Upper lobe of left lung (tissue), 4 donors: Measurements from ENCODE around the gene SETD4.
"Not testable (repeated sequence)": the region's sequence is repeated elsewhere in the genome, so short reads cannot be mapped to it uniquely, and the experiment has no call there.

Experiments used
- EP300 ChIP-seq, 4 donors: sonication (generic); formaldehyde crosslinking; IDR thresholded peaks; one replicate each; pipeline ENCODE4 v1.5.1; 2017; ENCODE audit warnings: antibody characterized with exemption in 4 of 4, control low read depth in 2 of 4
- POLR2A ChIP-seq, 4 donors: fragments of 450-650 bp; IDR thresholded peaks; one replicate each; pipeline ENCODE4 v1.5.1; 2016 to 2017; ENCODE audit warnings: antibody characterized with exemption in 4 of 4, mild to moderate bottlenecking in 2 of 4
- POLR2AphosphoS5 ChIP-seq, 2 donors: sonication (generic); formaldehyde crosslinking; IDR thresholded peaks; one replicate each; pipeline ENCODE4 v1.5.1; 2017; ENCODE audit warnings: antibody characterized with exemption in 2 of 2
- TF ChIP-seq, protein P1 (sequence below), 6 experiments: fragments of 450-650 bp in 4 of 6; fragments of 200-600 bp in 2 of 6; sonication (generic) in 2 of 6; IDR thresholded peaks; one replicate each; pipeline ENCODE4 v1.5.1; 2016 to 2019; ENCODE audit warnings: antibody characterized with exemption in 6 of 6

GRCh38 chr21:36099695-36100211, 39.4 kb upstream of the SETD4 start:
- TF ChIP-seq, protein P1, sequence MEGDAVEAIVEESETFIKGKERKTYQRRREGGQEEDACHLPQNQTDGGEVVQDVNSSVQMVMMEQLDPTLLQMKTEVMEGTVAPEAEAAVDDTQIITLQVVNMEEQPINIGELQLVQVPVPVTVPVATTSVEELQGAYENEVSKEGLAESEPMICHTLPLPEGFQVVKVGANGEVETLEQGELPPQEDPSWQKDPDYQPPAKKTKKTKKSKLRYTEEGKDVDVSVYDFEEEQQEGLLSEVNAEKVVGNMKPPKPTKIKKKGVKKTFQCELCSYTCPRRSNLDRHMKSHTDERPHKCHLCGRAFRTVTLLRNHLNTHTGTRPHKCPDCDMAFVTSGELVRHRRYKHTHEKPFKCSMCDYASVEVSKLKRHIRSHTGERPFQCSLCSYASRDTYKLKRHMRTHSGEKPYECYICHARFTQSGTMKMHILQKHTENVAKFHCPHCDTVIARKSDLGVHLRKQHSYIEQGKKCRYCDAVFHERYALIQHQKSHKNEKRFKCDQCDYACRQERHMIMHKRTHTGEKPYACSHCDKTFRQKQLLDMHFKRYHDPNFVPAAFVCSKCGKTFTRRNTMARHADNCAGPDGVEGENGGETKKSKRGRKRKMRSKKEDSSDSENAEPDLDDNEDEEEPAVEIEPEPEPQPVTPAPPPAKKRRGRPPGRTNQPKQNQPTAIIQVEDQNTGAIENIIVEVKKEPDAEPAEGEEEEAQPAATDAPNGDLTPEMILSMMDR (IDR thresholded peaks at IDR 0.05): not testable (repeated sequence)
- not testable (repeated sequence) for TF ChIP-seq POLR2A, POLR2AphosphoS5, EP300 (IDR thresholded peaks at IDR 0.05)
